ENCODE data around the gene EBLN1.

GRCh38 chr10:22252224-22252800, 34.5 kb upstream of the EBLN1 start:
- TF ChIP-seq GATA2 (IDR thresholded peaks at IDR 0.05; ENCODE audit: low read depth, low read length) (no peak), GATA3 (IDR thresholded peaks at IDR 0.05; ENCODE audit: low read depth, low read length) (no peak)
